ENCODE data around the gene GGA2.
"Not testable (repeated sequence)": the region's sequence is repeated elsewhere in the genome, so short reads cannot be mapped to it uniquely, and the experiment has no call there.

The GGA2 gene

DNA sequence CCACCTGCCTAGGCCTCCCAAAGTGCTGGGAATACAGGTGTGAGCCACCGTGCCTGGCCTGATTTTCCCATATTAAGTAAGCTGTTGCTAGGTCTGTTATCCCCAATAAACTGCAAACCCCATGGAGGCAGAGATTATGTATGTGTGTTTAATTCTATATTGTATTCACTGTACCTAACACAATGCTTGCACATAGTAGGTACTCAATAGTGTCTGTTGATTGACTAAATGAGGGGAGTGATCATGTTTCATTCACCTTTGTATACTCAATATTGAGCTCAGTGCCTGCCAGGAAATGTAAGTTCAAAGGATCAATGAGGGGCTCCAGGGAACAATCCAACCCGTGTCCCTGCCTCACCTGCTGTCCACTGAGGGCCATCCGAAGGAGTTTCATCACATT is 14.6 kb upstream of the GGA2 start:
- DNase-seq (ENCODE audit: low read depth in 2 of 2): no peak

DNA sequence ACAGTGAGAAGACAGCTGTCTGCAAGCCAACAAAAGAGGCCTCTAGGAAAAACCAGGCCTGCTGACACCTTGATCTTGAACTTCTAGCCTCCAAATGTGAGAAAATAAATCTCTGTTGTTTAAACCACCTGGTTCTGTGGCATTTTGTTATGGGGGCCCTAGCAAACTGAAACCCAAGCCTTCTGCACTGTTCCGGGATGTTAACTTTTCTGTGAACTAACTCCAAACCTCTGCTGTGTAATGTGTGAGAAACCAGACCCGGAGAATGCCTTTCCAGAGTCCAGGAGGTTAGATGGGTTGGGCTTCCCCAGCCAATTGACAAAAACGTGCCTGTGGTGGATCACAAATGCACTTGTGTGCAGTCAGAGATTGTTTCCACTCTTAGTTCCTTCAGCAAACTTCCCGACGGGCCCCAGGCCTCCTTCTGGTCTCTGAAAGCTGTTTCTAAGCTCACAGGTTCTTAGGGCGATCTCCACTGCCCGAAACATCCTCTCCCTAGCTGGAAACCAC is 13.6 kb upstream of the GGA2 start:
- DNase-seq (ENCODE audit: low read depth in 2 of 2): no peak

DNA sequence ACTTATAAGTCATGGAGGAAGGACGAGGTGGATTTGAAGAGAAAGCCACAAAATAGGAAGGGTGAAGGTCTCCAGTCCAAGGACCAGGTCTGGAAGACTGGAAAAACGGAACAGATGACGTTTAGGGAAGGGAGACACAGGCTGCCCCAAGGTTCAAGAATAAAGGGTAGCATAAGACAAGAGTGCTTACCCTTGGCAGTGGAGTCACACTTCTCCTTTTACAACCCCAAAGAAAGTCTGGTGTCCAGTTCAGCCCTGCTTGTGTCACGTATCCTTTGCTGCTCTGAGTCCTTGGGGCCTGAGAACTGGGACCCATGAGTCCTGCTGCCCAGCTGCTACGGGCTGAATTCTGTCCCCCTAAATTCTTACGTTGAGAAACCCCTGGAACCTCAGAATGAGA is 13.0 kb upstream of the GGA2 start:
- no peak for DNase-seq (ENCODE audit: low read depth in 2 of 2)

DNA sequence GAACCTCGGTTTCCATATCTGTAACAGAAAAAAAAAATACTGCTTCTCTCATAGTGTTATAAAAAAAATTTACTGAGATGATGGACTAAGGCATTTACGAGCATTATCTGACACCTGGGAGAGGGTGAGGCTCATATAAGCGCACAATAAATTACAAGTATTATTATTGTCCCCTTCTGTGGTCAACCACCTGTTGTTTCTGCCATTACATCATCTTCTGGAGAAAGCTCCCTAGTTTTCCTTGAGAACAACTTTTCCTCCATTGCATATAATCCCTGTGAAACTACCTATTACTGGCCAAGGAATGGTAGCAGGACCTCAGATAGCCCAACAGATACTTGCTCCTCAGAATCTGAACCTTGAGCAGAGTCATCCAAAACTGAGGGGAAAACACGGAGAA is 11.7 kb upstream of the GGA2 start:
- no peak for DNase-seq (ENCODE audit: low read depth in 2 of 2)

DNA sequence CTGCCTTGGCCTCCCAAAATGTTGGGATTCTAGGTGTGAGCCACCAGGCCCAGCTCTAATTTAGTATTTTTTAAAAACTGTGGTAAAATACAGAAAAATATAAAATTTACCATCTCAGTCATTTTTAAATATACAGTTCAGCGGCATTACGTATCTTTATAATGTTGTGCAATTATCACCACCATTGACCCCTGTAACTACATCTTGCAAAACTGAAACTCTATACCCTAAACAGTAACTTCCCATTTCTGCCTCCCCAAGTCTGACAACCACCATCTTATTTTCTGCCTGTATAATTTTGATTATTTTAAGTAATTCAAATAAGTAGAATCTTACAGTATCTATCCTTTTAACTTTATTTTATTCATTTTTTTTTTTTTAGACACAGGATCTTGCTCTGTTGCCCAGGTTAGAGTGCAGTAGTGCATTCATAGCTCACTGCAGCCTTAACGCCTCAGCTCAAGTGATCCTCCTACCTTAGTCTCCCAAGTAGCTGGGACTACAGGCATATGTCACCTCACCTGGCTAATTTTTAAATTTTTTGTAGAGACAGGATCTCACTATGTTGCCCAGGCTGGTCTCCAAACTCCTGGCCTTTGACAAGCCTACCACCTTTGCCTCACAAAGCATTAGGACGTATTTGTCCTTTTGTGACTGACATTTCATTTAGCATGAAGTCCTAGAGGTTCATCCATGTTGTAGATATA is 10.9 kb upstream of the GGA2 start:
- no peak for DNase-seq (ENCODE audit: low read depth in 2 of 2)

DNA sequence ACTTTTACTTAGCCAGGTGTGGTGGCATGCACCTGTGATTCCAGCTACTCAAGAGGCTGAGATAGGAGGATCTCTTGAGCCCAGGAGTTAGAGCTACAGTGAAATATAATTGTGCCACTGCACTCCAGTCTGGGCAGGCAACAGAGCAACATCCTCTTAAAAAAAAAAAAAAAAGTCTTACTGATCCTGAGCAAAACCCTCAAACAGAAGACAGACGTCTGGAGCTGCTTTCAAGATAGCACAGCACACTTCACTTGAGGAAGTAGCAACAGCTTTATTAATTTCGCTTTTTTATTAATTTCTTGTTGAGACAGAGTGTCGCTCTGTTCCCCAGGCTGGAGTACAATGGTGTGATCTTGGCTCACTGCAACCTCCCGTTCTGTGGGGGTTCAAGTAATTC is 10.2 kb upstream of the GGA2 start:
- no peak for DNase-seq (ENCODE audit: low read depth in 2 of 2)

DNA sequence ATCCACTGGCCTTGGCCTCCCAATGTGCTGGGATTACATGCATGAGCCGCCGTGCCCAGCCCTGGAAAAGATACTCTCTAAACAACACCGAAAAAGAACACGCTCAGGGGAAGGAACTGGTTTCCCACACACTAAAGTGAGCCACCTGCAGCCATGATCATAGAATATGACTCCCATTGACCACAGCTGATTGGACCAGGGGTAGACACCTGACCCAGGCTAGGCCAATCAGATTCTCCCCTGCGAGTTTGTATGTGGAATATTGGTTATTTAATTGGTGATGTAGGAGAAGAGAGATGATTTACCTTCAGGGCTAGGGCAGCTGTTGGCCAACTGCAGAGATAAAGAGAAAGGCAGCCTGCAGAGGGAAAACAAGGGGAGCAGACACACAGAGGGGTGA is 9.0 kb upstream of the GGA2 start:
- DNase-seq (ENCODE audit: low read depth in 2 of 2): no peak

DNA sequence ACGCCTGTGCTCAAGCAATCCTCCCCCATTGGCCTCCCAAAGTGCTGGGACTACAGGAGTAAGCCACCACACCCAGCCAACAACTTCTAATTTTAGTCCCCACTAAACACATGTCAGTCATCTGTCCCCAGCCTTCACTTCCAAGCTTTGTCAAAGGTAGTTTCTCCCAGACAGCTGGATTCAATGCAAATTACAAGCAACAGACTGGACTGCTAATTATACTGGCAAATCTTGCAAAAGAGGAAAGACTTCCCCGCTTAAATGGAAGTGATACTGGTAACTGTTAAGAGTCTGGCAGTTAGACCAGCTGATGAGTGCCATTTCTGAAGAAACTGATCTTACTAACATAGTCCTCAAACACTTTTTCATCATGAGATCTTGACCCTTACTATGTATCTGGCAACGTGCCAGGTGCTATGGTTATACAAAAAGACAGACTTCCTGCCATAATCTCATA is 8.2 kb upstream of the GGA2 start:
- no peak for DNase-seq (ENCODE audit: low read depth in 2 of 2)

DNA sequence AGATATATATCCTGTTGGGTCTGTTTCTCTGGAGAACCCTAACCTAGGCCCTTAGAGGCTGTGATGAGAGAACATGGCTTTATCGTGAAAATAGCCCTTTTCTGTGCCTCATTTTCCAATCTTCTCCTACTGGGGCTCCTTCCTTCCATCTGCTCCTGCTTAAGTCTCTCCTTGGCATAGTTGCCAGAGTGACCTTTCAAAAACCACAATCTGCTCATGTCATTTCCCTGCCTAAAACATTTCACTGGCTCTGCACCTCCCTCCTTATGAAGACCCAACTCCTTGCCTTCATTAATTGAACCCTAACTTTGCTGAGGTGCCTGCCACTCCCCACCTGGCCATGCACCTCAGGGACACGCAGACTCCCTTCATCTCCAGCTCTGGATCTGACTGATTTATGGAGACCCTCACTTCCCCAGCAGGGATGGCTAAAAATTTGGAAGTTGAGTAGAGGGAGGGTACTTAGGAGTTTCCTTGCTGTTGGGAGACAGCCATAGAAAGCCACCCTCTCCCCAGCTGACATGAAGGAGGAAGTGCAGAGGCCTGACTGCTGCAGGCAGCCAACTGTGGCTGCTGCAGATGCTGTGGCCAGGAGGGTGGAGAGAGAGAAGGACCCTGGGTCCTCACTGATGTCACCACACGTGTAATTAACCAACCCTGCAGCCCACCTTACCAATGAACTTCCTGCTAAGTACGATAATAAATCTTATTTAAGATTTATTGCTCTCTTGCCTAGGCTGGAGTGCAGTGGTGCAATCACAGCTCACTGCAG is 6.3 kb upstream of the GGA2 start:
- DNase-seq (ENCODE audit: low read depth in 2 of 2): no peak

GRCh38 chr16:23515881-23516280 is 5.6 kb upstream of the GGA2 start:
- no peak for DNase-seq (ENCODE audit: low read depth in 2 of 2)

GRCh38 chr16:23514381-23515152 is 4.3 kb upstream of the GGA2 start:
- no peak for DNase-seq (ENCODE audit: low read depth in 2 of 2)

DNA sequence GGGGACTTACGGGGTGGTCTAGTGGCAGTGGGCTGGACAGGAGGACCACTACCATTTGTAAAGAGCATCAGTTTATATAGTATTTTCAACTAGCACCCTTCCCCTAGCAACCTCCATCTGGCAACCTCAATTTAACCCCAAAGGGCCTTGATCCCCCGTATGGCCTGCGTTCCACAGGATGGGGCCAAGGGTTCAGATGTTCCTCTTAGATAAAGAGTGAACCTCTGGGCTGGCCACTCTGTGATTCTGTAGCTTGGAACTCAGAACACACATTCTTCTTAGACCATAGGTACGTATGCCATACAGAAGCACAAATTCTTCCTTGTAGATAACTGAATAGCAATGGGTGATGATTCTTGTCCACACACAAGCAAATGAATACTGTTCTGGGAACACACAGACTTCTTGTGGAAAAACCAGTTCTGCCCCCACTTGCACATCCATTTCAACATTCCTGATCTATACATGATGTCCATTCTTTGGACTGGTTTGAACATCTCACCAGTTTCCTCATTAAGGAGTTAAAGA is 1.9 kb upstream of the GGA2 start:
- no peak for DNase-seq (ENCODE audit: low read depth in 2 of 2)

DNA sequence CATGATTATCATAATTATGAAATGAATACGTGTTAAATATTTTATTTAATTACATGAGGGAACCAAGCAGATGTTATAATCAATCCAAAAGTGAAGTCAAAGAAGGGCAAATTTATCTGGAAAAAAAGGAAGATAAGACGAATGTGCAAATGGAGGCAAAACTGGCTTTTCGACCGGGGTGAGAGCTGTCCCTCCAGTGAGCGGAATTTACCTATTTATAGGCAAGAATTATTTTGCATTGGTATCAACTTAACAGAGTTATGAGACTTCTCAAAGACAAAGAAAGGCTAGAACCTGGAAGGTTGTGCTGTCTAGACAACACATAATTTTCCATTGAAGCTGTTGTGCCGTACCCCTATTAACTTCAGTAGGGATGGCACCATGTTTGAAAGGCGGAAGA is 1.4 kb upstream of the GGA2 start:
- no peak for DNase-seq (ENCODE audit: low read depth in 2 of 2)

GRCh38 chr16:23510915-23511270 is 599 bp upstream of the GGA2 start:
- DNase-seq (ENCODE audit: low read depth in 2 of 2): not testable (repeated sequence)

DNA sequence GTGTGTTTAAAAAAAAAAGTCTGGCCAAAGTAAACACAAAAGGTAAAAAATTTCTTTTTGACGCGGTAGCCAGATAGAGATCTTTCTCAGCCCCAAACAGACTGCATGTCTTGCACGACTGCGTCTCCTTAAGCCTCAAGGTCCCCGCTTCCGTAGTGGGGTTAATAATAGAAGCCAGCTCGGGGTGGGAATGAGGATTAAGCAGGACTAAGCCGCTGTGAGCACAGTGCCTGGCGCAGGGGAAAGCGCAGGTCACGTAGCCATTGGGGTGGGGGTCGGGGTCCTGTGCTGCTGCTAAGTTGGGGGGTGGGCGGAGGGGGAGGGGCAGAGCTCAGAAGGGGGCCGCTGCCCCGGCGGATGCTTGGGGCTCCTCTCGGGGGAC is 521 bp downstream of the GGA2 start:
- DNase-seq (ENCODE audit: low read depth in 2 of 2): no peak

- no peak for DNase-seq (ENCODE audit: low read depth in 2 of 2)
Measured at GRCh38 chr16:23509441-23509754, 896 bp downstream of the GGA2 start.

GRCh38 chr16:23508589-23509440 is 1.5 kb downstream of the GGA2 start:
- DNase-seq (ENCODE audit: low read depth in 2 of 2): no peak

DNA sequence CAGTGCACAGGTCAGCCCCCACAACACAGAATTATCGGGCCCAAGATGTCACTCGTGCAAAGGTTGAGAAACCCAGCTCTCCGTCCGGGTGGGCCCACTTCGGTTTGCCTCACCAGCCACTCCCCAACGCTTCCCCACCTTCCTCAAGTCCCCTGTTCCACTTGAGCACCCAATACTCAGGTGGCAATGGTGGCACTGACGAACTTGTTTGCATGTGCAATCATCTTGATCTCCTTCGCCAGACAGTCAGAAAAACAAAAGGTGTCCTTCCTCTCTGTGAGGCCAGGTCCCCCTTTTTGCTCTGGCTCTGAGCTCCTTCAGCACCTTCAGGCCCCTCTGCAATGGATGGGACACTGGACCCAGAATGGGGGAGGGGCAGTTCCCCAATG is 3.7 kb downstream of the GGA2 start:
- DNase-seq (ENCODE audit: low read depth in 2 of 2): no peak

GRCh38 chr16:23505671-23506605 is 4.4 kb downstream of the GGA2 start:
- no peak for DNase-seq (ENCODE audit: low read depth in 2 of 2)

DNA sequence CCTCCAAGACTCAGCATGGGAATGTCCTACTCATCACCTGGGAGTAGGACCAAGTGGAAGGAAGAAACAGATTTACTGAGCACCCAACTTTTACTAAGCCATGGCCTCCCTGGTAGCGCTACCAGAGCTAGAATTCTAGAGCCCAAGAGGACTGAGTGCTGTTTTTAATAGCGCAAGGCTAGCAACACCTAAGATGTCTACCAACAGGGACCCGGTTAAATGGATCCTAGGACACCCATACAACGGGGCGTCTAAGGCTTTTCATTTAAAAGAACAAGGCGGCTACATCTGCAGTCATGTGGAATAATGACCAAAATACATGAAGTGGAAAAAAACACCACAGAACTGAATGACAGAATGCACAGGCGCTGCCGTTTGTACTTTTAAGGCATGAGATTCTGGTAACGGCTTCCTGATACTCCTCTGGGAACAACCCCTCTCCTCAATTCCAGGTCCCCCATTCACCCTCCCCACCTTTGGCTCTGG is 5.1 kb downstream of the GGA2 start:
- DNase-seq (ENCODE audit: low read depth in 2 of 2): no peak

Measured in stimulated activated CD8-positive, alpha-beta memory T cell treated with anti-CD3 and anti-CD28 coated beads, Interleukin-15, amount 100 ng/mL, for 4 hours (primary cell).